ENCODE data around the gene NEAT1.
"Not testable (repeated sequence)": the region's sequence is repeated elsewhere in the genome, so short reads cannot be mapped to it uniquely, and the experiment has no call there.

DNA sequence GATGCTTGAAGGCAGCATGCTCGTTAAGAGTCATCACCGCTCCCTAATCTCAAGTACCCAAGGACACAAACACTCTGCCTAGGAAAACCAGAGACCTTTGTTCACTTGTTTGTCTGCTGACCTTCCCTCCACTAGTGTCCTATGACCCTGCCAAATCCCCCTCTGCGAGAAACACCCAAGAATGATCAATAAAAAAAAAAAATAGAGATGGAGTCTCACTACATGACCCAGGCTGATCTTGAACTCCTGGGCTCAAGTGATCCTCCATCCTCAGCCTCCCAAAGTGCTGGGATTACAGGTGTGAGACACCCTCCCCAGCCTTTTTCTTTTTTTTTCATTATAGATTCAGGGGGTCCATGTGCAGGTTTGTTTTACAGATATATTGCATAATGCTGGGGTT is 29.7 kb downstream of the NEAT1 start:
- TF ChIP-seq, protein P1, sequence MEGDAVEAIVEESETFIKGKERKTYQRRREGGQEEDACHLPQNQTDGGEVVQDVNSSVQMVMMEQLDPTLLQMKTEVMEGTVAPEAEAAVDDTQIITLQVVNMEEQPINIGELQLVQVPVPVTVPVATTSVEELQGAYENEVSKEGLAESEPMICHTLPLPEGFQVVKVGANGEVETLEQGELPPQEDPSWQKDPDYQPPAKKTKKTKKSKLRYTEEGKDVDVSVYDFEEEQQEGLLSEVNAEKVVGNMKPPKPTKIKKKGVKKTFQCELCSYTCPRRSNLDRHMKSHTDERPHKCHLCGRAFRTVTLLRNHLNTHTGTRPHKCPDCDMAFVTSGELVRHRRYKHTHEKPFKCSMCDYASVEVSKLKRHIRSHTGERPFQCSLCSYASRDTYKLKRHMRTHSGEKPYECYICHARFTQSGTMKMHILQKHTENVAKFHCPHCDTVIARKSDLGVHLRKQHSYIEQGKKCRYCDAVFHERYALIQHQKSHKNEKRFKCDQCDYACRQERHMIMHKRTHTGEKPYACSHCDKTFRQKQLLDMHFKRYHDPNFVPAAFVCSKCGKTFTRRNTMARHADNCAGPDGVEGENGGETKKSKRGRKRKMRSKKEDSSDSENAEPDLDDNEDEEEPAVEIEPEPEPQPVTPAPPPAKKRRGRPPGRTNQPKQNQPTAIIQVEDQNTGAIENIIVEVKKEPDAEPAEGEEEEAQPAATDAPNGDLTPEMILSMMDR (IDR thresholded peaks at IDR 0.05; ENCODE audit: low read length): not testable (repeated sequence)
- TF ChIP-seq EZH2phosphoT487 (IDR thresholded peaks at IDR 0.05; ENCODE audit: low read length); EZH2 (optimal IDR thresholded peaks at IDR 0.05; ENCODE audit: low read depth, low read length): not testable (repeated sequence)
